Tibial nerve (tissue), 3 donors: Measurements from ENCODE around the gene TUBB2B.

Source experiments
- POLR2A ChIP-seq, 2 donors: fragments of 450-650 bp; IDR thresholded peaks; one replicate each; pipeline ENCODE4 v1.6.1; 2017; ENCODE audit warnings: antibody characterized with exemption in 2 of 2, mild to moderate bottlenecking in 2 of 2, moderate library complexity in 2 of 2
- TF ChIP-seq, protein P1 (sequence below), 5 experiments: fragments of 200-600 bp in 3 of 5; fragments of 450-650 bp in 2 of 5; sonication (generic) in 3 of 5; IDR thresholded peaks; one replicate each; pipeline ENCODE4 v1.5.1; 2016 to 2019; ENCODE audit warnings: antibody characterized with exemption in 5 of 5, mild to moderate bottlenecking in 3 of 5, moderate library complexity in 2 of 5

DNA sequence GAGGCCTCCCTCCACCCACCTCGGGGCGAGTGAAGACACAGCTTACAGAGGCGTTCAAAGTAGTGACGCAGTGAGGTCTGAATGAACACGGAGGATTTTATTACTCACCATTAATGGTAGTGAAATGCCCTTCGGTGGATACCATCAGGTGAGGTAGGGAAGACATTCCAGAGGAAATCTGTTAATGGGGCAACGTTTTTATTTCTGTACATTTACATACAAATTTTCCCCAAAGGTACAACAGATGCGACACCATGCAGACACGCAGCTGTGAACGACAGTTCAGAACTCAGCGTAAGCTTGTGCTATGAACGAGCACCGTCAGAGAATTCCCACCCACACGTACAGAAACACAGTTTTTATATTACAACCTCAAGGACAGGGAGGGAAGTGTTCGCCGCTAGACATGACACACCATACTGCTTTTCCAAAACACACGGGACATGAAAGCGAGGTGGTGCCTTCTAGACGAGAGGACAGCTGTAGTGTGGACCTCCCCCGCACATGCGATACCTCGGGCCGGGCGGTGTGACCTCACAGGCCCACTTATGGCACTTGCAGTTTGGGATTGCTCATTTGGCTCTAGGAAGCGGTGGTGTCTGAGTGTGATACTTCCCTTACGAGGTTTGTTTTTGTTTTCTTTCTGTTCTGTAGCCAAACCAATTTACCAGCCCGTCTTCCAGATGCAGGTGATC, 42.0 kb upstream of the TUBB2B start:
- TF ChIP-seq, protein P1, sequence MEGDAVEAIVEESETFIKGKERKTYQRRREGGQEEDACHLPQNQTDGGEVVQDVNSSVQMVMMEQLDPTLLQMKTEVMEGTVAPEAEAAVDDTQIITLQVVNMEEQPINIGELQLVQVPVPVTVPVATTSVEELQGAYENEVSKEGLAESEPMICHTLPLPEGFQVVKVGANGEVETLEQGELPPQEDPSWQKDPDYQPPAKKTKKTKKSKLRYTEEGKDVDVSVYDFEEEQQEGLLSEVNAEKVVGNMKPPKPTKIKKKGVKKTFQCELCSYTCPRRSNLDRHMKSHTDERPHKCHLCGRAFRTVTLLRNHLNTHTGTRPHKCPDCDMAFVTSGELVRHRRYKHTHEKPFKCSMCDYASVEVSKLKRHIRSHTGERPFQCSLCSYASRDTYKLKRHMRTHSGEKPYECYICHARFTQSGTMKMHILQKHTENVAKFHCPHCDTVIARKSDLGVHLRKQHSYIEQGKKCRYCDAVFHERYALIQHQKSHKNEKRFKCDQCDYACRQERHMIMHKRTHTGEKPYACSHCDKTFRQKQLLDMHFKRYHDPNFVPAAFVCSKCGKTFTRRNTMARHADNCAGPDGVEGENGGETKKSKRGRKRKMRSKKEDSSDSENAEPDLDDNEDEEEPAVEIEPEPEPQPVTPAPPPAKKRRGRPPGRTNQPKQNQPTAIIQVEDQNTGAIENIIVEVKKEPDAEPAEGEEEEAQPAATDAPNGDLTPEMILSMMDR (IDR thresholded peaks at IDR 0.05): no peak
- no peak for TF ChIP-seq POLR2A (IDR thresholded peaks at IDR 0.05)
